Measurements from ENCODE around the gene ITGA6. TPM values are rescaled to one million over a fixed set of nuclear protein-coding genes. Genes with fewer than 3 reads are reported as not detected.
A peak's percentile ranks its signal among the peaks of the same experiment; 100 is the strongest.

The ITGA6 gene
- total and polyA plus RNA-seq, 2 experiments from 2014 or later, result 32.9 to 124 TPM

GRCh38 chr2:172427990-172428831, 825 bp downstream of the ITGA6 start:
- Histone ChIP-seq H3K4me1 (ENCODE audit: insufficient read depth) (peaks cover 58% of the 10 kb centered on the region), H3K4me3 (peak overlapping the region; percentile 95), H3K9me2 (ENCODE audit: insufficient read depth) (no peaks in the 10 kb centered on the region), H4K20me1 (replicated peaks; ENCODE audit: insufficient read depth) (peaks cover 17% of the 10 kb centered on the region), H3K36me3 (ENCODE audit: insufficient read depth) (no peaks in the 10 kb centered on the region), H3F3A (replicated peaks; ENCODE audit: low read depth) (0 out of 2 replicates have a peak, but pooled peaks cover 2% of the 10 kb centered on the region), H3K79me2 (replicated peaks; ENCODE audit: insufficient read depth) (peaks cover 52% of the 10 kb centered on the region), H2AFZ (0 out of 2 replicates have a peak overlapping the region, but pooled peaks have one; percentile 73), H3K27me3 (ENCODE audit: insufficient read depth) (0 out of 2 replicates have a peak, but pooled peaks cover 8% of the 10 kb centered on the region), H3K27ac (ENCODE audit: low read depth) (peak overlapping the region; percentile 65; the same call in 1 of the 2 replicates), H3K4me2 (peak overlapping the region; percentile 99)
- TF ChIP-seq CTCF (conservative IDR thresholded peaks at IDR 0.05; ENCODE audit: low read depth in 2 of 2) (peak in 1 of 2 experiments; percentile 43; a peak in 2 of 4 replicates), ZNF114 (CRISPR knock-in tag; IDR thresholded peaks at IDR 0.05) (no peak)
- H3K27me3 Mint-ChIP-seq (ENCODE audit: insufficient read depth, low read depth, poor library complexity), result peaks cover 6% of the 10 kb centered on the region
- no peaks in the 10 kb centered on the region for H3K9me3 Mint-ChIP-seq
- H3K4me3 Mint-ChIP-seq, result peak overlapping the region; percentile 94
- H3K36me3 Mint-ChIP-seq (ENCODE audit: low read depth), result 0 out of 3 replicates have a peak, but pooled peaks cover 3% of the 10 kb centered on the region
- DNase-seq (ENCODE audit: low spot score) (peak; percentile 82), ATAC-seq (peak; percentile 41)
- peak overlapping the region; percentile 57 for H3K27ac Mint-ChIP-seq
- peaks cover 62% of the 10 kb centered on the region for H3K4me1 Mint-ChIP-seq

DNA sequence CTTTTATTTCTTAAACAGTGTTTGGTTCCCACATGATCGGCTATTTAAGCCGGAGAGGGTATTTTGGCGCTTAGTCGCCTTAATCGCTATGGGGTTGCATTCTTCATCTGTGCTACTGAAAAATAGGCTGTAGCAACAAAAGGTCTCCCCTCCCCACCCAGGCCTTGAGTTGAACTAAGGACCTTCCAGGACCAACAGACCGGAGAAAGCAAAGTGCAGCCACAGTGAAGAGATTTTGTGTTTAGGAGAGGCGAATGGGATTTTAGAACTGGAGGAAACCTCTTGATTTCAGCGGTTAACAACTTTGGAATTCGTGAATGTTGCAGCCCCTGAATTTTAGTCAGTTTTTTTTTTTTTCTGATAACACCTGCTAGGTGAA, 1.4 kb downstream of the ITGA6 start:
- peak; percentile 45 for DNase-seq (ENCODE audit: low spot score)
- Mint-ChIP-seq H3K9me3 (no peaks in the 10 kb centered on the region), H3K27me3 (ENCODE audit: insufficient read depth, low read depth, poor library complexity) (peaks cover 6% of the 10 kb centered on the region), H3K36me3 (ENCODE audit: low read depth) (0 out of 3 replicates have a peak, but pooled peaks cover 3% of the 10 kb centered on the region), H3K4me3 (peak overlapping the region; percentile 94), H3K27ac (peak overlapping the region; percentile 57), H3K4me1 (peaks cover 68% of the 10 kb centered on the region)
- 0 out of 2 replicates have a peak, but pooled peaks cover 8% of the 10 kb centered on the region for H3K27me3 ChIP-seq (ENCODE audit: insufficient read depth)
- peak; percentile 5 for ATAC-seq
- peaks cover 64% of the 10 kb centered on the region for H3K4me1 ChIP-seq (ENCODE audit: insufficient read depth)
- peak overlapping the region; percentile 65; the same call in 1 of the 2 replicates for H3K27ac ChIP-seq (ENCODE audit: low read depth)
- no peak for TF ChIP-seq POLR2AphosphoS5 (IDR thresholded peaks at IDR 0.05; ENCODE audit: low read depth)
- H3K4me3 ChIP-seq, result peak overlapping the region; percentile 95
- no peak overlapping the region for H2AFZ ChIP-seq
- no peaks in the 10 kb centered on the region for H3K36me3 ChIP-seq (ENCODE audit: insufficient read depth)
- no peaks in the 10 kb centered on the region for H3K9me2 ChIP-seq (ENCODE audit: insufficient read depth)
- H4K20me1 ChIP-seq (replicated peaks; ENCODE audit: insufficient read depth), result peaks cover 17% of the 10 kb centered on the region
- 0 out of 2 replicates have a peak, but pooled peaks cover 2% of the 10 kb centered on the region for H3F3A ChIP-seq (replicated peaks; ENCODE audit: low read depth)
- H3K4me2 ChIP-seq, result peak overlapping the region; percentile 99
- peaks cover 58% of the 10 kb centered on the region for H3K79me2 ChIP-seq (replicated peaks; ENCODE audit: insufficient read depth)

DNA sequence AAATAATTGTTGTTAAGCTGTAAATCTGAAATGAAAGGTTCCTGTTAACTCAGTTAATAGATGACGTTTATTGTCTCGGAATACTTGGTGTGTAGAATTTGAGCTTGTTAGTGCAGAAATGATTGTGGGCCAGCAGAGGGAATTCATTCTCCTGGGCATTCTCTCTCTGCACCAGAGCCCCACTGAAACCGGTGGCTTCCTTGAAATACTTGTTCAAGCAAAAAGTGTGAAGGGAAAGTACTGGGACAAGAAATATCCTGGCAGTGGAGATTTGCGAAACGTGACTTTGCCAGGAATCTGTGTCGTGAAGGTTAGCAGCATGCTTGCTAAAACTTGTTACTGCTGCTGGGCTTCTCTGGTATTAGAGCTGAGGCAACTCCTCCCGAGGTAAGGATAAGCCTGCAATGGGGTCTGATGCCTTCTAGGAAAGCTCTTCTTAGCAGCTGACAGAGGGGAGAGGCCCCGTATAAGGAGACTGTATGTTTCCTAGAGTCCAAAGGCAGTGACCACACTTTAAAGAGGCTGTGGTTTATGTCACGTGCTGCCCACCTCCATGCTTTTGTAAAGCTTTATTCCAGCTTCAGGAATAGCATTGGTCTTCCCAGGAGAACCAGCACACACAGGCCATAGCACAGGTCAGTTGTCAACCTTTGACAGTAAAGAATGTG, 2.0 kb downstream of the ITGA6 start:
- Mint-ChIP-seq H3K4me3 (peak overlapping the region; percentile 94), H3K9me3 (no peaks in the 10 kb centered on the region), H3K27ac (no peak overlapping the region; the same call in 1 of the 2 replicates), H3K4me1 (peaks cover 74% of the 10 kb centered on the region), H3K27me3 (ENCODE audit: insufficient read depth, low read depth, poor library complexity) (peaks cover 6% of the 10 kb centered on the region), H3K36me3 (ENCODE audit: low read depth) (0 out of 3 replicates have a peak, but pooled peaks cover 3% of the 10 kb centered on the region)
- no peak overlapping the region for H2AFZ ChIP-seq
- 0 out of 2 replicates have a peak, but pooled peaks cover 8% of the 10 kb centered on the region for H3K27me3 ChIP-seq (ENCODE audit: insufficient read depth)
- H3K27ac ChIP-seq (ENCODE audit: low read depth), result no peak overlapping the region
- H3K4me2 ChIP-seq, result peak overlapping the region; percentile 99
- no peak for ATAC-seq
- H3K4me3 ChIP-seq, result peak overlapping the region; percentile 95
- DNase-seq (ENCODE audit: low spot score), result no peak
- peaks cover 71% of the 10 kb centered on the region for H3K4me1 ChIP-seq (ENCODE audit: insufficient read depth)
- peaks cover 64% of the 10 kb centered on the region for H3K79me2 ChIP-seq (replicated peaks; ENCODE audit: insufficient read depth)
- H3K9me2 ChIP-seq (ENCODE audit: insufficient read depth), result no peaks in the 10 kb centered on the region
- H3F3A ChIP-seq (replicated peaks; ENCODE audit: low read depth), result 0 out of 2 replicates have a peak, but pooled peaks cover 2% of the 10 kb centered on the region
- no peaks in the 10 kb centered on the region for H3K36me3 ChIP-seq (ENCODE audit: insufficient read depth)
- H4K20me1 ChIP-seq (replicated peaks; ENCODE audit: insufficient read depth), result peaks cover 17% of the 10 kb centered on the region
- TF ChIP-seq REST (IDR thresholded peaks at IDR 0.05; ENCODE audit: unreplicated experiment) (no peak), CTCF (conservative IDR thresholded peaks at IDR 0.05; ENCODE audit: low read depth in 2 of 2) (no peak), EZH2phosphoT487 (IDR thresholded peaks at IDR 0.05; ENCODE audit: unreplicated experiment) (no peak)
- TF ChIP-seq, protein P1, sequence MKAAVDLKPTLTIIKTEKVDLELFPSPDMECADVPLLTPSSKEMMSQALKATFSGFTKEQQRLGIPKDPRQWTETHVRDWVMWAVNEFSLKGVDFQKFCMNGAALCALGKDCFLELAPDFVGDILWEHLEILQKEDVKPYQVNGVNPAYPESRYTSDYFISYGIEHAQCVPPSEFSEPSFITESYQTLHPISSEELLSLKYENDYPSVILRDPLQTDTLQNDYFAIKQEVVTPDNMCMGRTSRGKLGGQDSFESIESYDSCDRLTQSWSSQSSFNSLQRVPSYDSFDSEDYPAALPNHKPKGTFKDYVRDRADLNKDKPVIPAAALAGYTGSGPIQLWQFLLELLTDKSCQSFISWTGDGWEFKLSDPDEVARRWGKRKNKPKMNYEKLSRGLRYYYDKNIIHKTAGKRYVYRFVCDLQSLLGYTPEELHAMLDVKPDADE (IDR thresholded peaks at IDR 0.05), result no peak

Data from GM23338 (cell line).